HepG2 (cell line): Measurements from ENCODE around the gene GJB5. TPM values are rescaled to one million over a fixed set of nuclear protein-coding genes. Genes with fewer than 3 reads are reported as not detected.

Experiments
- ATAC-seq: fragments of 200-7000 bp; cut with Tn5 transposase; 3 replicates; pipeline ENCODE4 v1.9.1; 2020; ENCODE audit warnings: mild to moderate bottlenecking, moderate library complexity
- BruUV-seq: library from RNA; stranded (reverse); fragments of 400-500 nt; replicated peaks from 2 replicates; lab custom pipeline; 2021; lab: Mats Ljungman, UMichigan
- CTCF ChIA-PET: fragments of 300-600 bp; formaldehyde crosslinking; extraction: SDS; loops from one replicate; lab custom pipeline; 2021; ENCODE audit warnings: low total read pairs, inconsistent platforms, low intra/inter-chr PET ratio; lab: Yijun Ruan, JAX
- POLR2A ChIA-PET: fragments of 350-600 bp; sonication (Branson Sonifier 250); formaldehyde crosslinking; loops from one replicate; lab custom pipeline; 2020; ENCODE audit warnings: antibody characterized with exemption, inconsistent platforms; lab: Yijun Ruan, JAX
- DNase-seq: peaks from one replicate; pipeline ENCODE4 v3.0.0-alpha.2; 2015; ENCODE audit warnings: low spot score
- FAIRE-seq: peaks from 3 replicates; lab custom pipeline; 2011; peaks lifted over from hg19 to GRCh38; lab: Jason Lieb, UNC
- H2AFZ ChIP-seq: one replicate; pipeline ENCODE4 v1.6.1; 2011; ENCODE audit warnings: low read length, inconsistent platforms
- H3K27ac ChIP-seq: fragments of 300-600 bp; 3 replicates; pipeline ENCODE4 v1.8.0; 2011; ENCODE audit warnings: mixed run types, mild to moderate bottlenecking, mixed read lengths, low read length, inconsistent platforms; ENCODE audit not compliant: insufficient read depth; ENCODE audit errors: extremely low read length
- H3K27me3 ChIP-seq, 2 experiments: fragments of 200-600 bp in 1 of 2; 2 replicates in 1 of 2; 3 replicates in 1 of 2; pipeline versions ENCODE4 v1.6.0 to v1.8.0; 2011; ENCODE audit warnings: low read length in 2 of 2, mild to moderate bottlenecking in 2 of 2, moderate library complexity in 2 of 2, inconsistent platforms in 1 of 2; ENCODE audit not compliant: insufficient read depth in 2 of 2, control insufficient read depth in 1 of 2
- H3K36me3 ChIP-seq, 2 experiments: fragments of 200-600 bp in 1 of 2; replicated peaks in 1 of 2; 2 replicates in 1 of 2; 3 replicates in 1 of 2; pipeline versions ENCODE4 v1.5.1 to v1.8.0; 2011; ENCODE audit warnings: low read length in 2 of 2, inconsistent platforms in 1 of 2; ENCODE audit not compliant: insufficient read depth in 2 of 2, control insufficient read depth in 1 of 2
- H3K4me1 ChIP-seq: 2 replicates; pipeline ENCODE4 v1.5.1; 2012; ENCODE audit warnings: low read length, inconsistent platforms; ENCODE audit not compliant: insufficient read depth
- H3K4me2 ChIP-seq: 2 replicates; pipeline ENCODE4 v1.6.0; 2011; ENCODE audit warnings: low read depth, low read length, inconsistent platforms
- H3K4me3 ChIP-seq, 3 experiments: fragments of 200-600 bp in 1 of 3; sonication (generic), shearing (Covaris generic) in 1 of 3; replicated peaks in 1 of 3; 2 replicates each; pipeline ENCODE4 v1.5.1; 2011 to 2016; ENCODE audit warnings: low read length in 3 of 3, inconsistent platforms in 2 of 3, low read depth in 2 of 3, mild to moderate bottlenecking in 2 of 3, control low read depth in 1 of 3, mixed read lengths in 1 of 3; ENCODE audit not compliant: insufficient read depth in 1 of 3
- H3K79me2 ChIP-seq: one replicate; pipeline ENCODE4 v1.6.1; 2011; ENCODE audit warnings: low read length, inconsistent platforms; ENCODE audit not compliant: insufficient read depth
- H3K9ac ChIP-seq: 2 replicates; pipeline ENCODE4 v1.6.0; 2011; ENCODE audit warnings: mild to moderate bottlenecking, low read depth, low read length, inconsistent platforms; ENCODE audit not compliant: insufficient read depth
- H3K9me3 ChIP-seq: 2 replicates; pipeline ENCODE4 v1.5.1; 2012; ENCODE audit warnings: mild to moderate bottlenecking, low read length
- H4K20me1 ChIP-seq: 2 replicates; pipeline ENCODE4 v1.6.0; 2011; ENCODE audit warnings: inconsistent platforms, mild to moderate bottlenecking, low read length, moderate library complexity; ENCODE audit not compliant: insufficient read depth
- MATR3 ChIP-seq: sonication (generic); formaldehyde crosslinking; IDR thresholded peaks from 2 replicates; pipeline ENCODE4 v1.4.0; 2020; ENCODE audit warnings: missing genetic modification reagents
- MBD4 ChIP-seq: IDR thresholded peaks from 2 replicates; pipeline ENCODE4 v1.6.1; 2012; ENCODE audit warnings: low read length, inconsistent platforms, borderline replicate concordance
- MXI1 ChIP-seq: IDR thresholded peaks from 3 replicates; pipeline ENCODE4 v1.6.1; 2012; ENCODE audit warnings: low read depth, low read length, inconsistent platforms, borderline replicate concordance
- RAD51 ChIP-seq: fragments of 450-650 bp; IDR thresholded peaks from 2 replicates; pipeline ENCODE4 v1.6.1; 2016; ENCODE audit warnings: borderline replicate concordance
- SUZ12 ChIP-seq: fragments of 150-350 bp; IDR thresholded peaks from 2 replicates; pipeline ENCODE4 v1.6.1; 2014; ENCODE audit warnings: low read depth, low read length
- ZNF121 ChIP-seq: sonication (generic); formaldehyde crosslinking; IDR thresholded peaks from 2 replicates; pipeline ENCODE4 v1.5.0; 2020; ENCODE audit warnings: mild to moderate bottlenecking, missing genetic modification reagents
- ZNF557 ChIP-seq: sonication (generic); formaldehyde crosslinking; IDR thresholded peaks from 2 replicates; pipeline ENCODE4 v1.4.0; 2020; ENCODE audit warnings: missing genetic modification reagents
- ZNF674 ChIP-seq: sonication (generic); formaldehyde crosslinking; IDR thresholded peaks from 2 replicates; pipeline ENCODE4 v1.5.0; 2020; ENCODE audit warnings: low read depth, mild to moderate bottlenecking, missing genetic modification reagents
- WGBS: methylation state at CpG from one replicate; pipeline ENCODE4 v1.1.6; 2017; ENCODE audit warnings: low lambda C conversion rate; 5-methylcytosine and 5-hydroxymethylcytosine counted together
- in situ Hi-C: cut with HindIII; loops from 2 replicates; pipeline ENCODE4 v1.10.0; 2017; ENCODE audit warnings: low pct_unique_long_range_greater_than_20kb; ENCODE audit not compliant: extremely low pct_ligation_motif_present
- intact Hi-C: fragments of 100-400 bp; cut with micrococcal nuclease; formaldehyde crosslinking; loops from one replicate; pipeline ENCODE4 v1.10.0; 2022; ENCODE audit not compliant: unreplicated experiment
- polyA plus RNA-seq, 8 experiments: library from polyadenylated mRNA; depleted of rRNA in 3 of 8; stranded (reverse) in 7 of 8; unstranded in 1 of 8; fragments of >200 nt; fragmentation: Illumina TruSeq in 4 of 8; extraction: Trizol in 4 of 8; gene quantifications; 2 replicates each; pipeline versions ENCODE4 v1.2.1 to v1.2.3, GENCODE V29; 2011 to 2016; ENCODE audit warnings: low read depth in 4 of 8, missing spikeins in 1 of 8, mixed read lengths in 1 of 8; ENCODE audit not compliant: insufficient read depth in 1 of 8
- total RNA-seq, 5 experiments: library from RNA; depleted of rRNA; stranded (reverse); fragments of >200 nt; fragmentation: Illumina TruSeq; extraction: Trizol; gene quantifications; 2 replicates each; pipeline ENCODE4 v1.2.3, GENCODE V29; 2016; ENCODE audit warnings: low read depth in 1 of 5
- TF ChIP-seq, protein P1 (sequence below): sonication (generic); formaldehyde crosslinking; IDR thresholded peaks from 2 replicates; pipeline ENCODE4 v1.4.0; 2020; ENCODE audit warnings: low read depth, mild to moderate bottlenecking, missing genetic modification reagents
- TF ChIP-seq, protein P2 (sequence below): sonication (generic); formaldehyde crosslinking; IDR thresholded peaks from 2 replicates; pipeline ENCODE4 v1.4.0; 2020; ENCODE audit warnings: missing genetic modification reagents
- TF ChIP-seq, protein P3 (sequence below), 2 experiments: sonication (generic) in 1 of 2; formaldehyde crosslinking in 1 of 2; IDR thresholded peaks; 2 replicates each; pipeline versions ENCODE4 v1.4.0 to v1.6.1; 2016 to 2020; ENCODE audit warnings: borderline replicate concordance in 1 of 2, low read depth in 1 of 2, mild to moderate bottlenecking in 1 of 2, missing genetic modification reagents in 1 of 2

Gene GJB5
- total and polyA plus RNA-seq, 2 of the 13 experiments (the other 11 are each of a cell fraction or from before 2014, with no cell fraction given): not detected

DNA sequence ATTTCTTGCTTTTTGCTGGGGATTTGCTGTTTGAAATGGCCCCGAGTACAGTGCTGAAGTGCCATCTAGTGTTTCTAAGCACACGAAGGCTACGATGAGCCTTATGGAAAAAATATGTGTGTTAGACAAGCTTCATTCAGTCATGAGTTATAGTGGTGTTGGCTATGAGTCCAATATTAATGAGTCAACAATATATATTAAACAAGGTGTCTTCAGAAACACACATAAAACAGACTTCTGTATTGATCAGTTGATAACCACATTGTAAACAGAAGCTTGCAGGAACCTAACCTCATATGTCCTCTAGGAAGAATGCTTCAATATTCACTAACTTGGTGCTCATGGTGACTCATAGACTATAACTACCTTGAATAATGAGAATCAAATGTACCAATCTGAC is 1.7 kb upstream of the GJB5 start:
- CTCF ChIA-PET: no interaction called here
- H3K4me1 ChIP-seq: no peaks in the 10 kb centered on the region
- no peaks in the 10 kb centered on the region for H4K20me1 ChIP-seq
- DNase-seq: no peak
- POLR2A ChIA-PET: no interaction called here
- no TSS peak for BruUV-seq
- no peak for FAIRE-seq
- H2AFZ ChIP-seq: no peak overlapping the region
- H3K9ac ChIP-seq: no peak overlapping the region
- H3K9me3 ChIP-seq: no peaks in the 10 kb centered on the region
- H3K79me2 ChIP-seq: no peaks in the 10 kb centered on the region
- no peak overlapping the region for H3K27ac ChIP-seq
- H3K27me3 ChIP-seq: peaks cover 1 to 25% of the 10 kb centered on the region in 2 experiments; a peak in 3 of 5 replicates
- no peaks in the 10 kb centered on the region for H3K36me3 ChIP-seq
- in situ Hi-C loops: no loop called here
- no peak for TF ChIP-seq MXI1
- no peak for TF ChIP-seq ZNF121 (CRISPR knock-in tag)
- TF ChIP-seq, protein P1, sequence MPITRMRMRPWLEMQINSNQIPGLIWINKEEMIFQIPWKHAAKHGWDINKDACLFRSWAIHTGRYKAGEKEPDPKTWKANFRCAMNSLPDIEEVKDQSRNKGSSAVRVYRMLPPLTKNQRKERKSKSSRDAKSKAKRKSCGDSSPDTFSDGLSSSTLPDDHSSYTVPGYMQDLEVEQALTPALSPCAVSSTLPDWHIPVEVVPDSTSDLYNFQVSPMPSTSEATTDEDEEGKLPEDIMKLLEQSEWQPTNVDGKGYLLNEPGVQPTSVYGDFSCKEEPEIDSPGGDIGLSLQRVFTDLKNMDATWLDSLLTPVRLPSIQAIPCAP: no peak
- TF ChIP-seq RAD51: no peak
- TF ChIP-seq SUZ12: no peak
- no peak for ATAC-seq
- H3K4me3 ChIP-seq: no peak overlapping the region
- H3K4me2 ChIP-seq: no peak overlapping the region
- intact Hi-C loops: no loop called here
- 24% methylated on average over 3 of the region's 3 CpGs for WGBS

DNA sequence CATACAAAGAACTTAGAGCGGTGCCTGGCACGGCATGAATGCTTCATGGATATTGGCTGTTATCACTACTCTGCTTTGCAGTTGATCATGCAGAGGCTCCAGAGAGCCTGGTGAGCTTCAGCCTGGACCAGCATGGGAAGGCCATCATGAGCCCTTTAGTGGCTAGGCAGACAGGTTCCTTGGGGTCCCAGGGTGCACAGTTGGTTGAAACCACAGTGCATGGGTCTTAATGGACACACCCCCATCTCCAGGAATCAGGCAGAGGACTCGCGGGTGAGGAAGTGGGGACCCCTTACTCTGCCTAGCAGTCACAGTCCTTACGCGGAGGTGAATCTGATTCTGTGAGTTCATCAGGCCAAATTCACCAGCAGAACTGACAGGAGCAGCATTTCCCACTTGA is 1.1 kb downstream of the GJB5 start:
- no peak for DNase-seq
- POLR2A ChIA-PET: no interaction called here
- Histone ChIP-seq H3K4me3 (no peak overlapping the region), H3K4me1 (no peaks in the 10 kb centered on the region), H3K27ac (no peak overlapping the region), H3K27me3 (peaks cover 3 to 48% of the 10 kb centered on the region in 2 experiments; a peak in 3 of 5 replicates), H3K4me2 (no peak overlapping the region), H2AFZ (no peak overlapping the region), H3K9ac (no peak overlapping the region), H3K9me3 (no peaks in the 10 kb centered on the region), H3K36me3 (no peaks in the 10 kb centered on the region), H4K20me1 (no peaks in the 10 kb centered on the region), H3K79me2 (no peaks in the 10 kb centered on the region)
- no peak for ATAC-seq
- intact Hi-C loops (no loop called here), in situ Hi-C loops (no loop called here)
- FAIRE-seq: no peak
- 12% methylated on average over 6 of the region's 6 CpGs for WGBS
- CTCF ChIA-PET: no interaction called here
- no TSS peak for BruUV-seq
- TF ChIP-seq MATR3 (CRISPR knock-in tag): no peak
- no peak for TF ChIP-seq ZNF674 (CRISPR knock-in tag)
- TF ChIP-seq ZNF557 (CRISPR knock-in tag): no peak
- TF ChIP-seq MBD4: no peak
- TF ChIP-seq, protein P2, sequence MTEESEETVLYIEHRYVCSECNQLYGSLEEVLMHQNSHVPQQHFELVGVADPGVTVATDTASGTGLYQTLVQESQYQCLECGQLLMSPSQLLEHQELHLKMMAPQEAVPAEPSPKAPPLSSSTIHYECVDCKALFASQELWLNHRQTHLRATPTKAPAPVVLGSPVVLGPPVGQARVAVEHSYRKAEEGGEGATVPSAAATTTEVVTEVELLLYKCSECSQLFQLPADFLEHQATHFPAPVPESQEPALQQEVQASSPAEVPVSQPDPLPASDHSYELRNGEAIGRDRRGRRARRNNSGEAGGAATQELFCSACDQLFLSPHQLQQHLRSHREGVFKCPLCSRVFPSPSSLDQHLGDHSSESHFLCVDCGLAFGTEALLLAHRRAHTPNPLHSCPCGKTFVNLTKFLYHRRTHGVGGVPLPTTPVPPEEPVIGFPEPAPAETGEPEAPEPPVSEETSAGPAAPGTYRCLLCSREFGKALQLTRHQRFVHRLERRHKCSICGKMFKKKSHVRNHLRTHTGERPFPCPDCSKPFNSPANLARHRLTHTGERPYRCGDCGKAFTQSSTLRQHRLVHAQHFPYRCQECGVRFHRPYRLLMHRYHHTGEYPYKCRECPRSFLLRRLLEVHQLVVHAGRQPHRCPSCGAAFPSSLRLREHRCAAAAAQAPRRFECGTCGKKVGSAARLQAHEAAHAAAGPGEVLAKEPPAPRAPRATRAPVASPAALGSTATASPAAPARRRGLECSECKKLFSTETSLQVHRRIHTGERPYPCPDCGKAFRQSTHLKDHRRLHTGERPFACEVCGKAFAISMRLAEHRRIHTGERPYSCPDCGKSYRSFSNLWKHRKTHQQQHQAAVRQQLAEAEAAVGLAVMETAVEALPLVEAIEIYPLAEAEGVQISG (CRISPR knock-in tag): no peak
- TF ChIP-seq, protein P3, sequence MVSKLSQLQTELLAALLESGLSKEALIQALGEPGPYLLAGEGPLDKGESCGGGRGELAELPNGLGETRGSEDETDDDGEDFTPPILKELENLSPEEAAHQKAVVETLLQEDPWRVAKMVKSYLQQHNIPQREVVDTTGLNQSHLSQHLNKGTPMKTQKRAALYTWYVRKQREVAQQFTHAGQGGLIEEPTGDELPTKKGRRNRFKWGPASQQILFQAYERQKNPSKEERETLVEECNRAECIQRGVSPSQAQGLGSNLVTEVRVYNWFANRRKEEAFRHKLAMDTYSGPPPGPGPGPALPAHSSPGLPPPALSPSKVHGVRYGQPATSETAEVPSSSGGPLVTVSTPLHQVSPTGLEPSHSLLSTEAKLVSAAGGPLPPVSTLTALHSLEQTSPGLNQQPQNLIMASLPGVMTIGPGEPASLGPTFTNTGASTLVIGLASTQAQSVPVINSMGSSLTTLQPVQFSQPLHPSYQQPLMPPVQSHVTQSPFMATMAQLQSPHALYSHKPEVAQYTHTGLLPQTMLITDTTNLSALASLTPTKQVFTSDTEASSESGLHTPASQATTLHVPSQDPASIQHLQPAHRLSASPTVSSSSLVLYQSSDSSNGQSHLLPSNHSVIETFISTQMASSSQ (IDR thresholded peaks at IDR 0.05; ENCODE audit: low read depth): no peak
- TF ChIP-seq, protein P3 (CRISPR knock-in tag; IDR thresholded peaks at IDR 0.05; ENCODE audit: borderline replicate concordance): no peak
